CD4-positive, alpha-beta T cell treated with Interleukin-15 for 1 hour (primary cell): ENCODE results near the gene ZNF701.
A peak's percentile ranks its signal among the peaks of the same experiment; 100 is the strongest.
"Not testable (repeated sequence)": the region's sequence is repeated elsewhere in the genome, so short reads cannot be mapped to it uniquely, and the experiment has no call there.

Experiments
- DNase-seq: peaks from one replicate; pipeline ENCODE4 v3.0.0-alpha.2; 2020

The ZNF701 gene

GRCh38 chr19:52566588-52566987 is 3.5 kb upstream of the ZNF701 start:
- no peak for DNase-seq

DNA sequence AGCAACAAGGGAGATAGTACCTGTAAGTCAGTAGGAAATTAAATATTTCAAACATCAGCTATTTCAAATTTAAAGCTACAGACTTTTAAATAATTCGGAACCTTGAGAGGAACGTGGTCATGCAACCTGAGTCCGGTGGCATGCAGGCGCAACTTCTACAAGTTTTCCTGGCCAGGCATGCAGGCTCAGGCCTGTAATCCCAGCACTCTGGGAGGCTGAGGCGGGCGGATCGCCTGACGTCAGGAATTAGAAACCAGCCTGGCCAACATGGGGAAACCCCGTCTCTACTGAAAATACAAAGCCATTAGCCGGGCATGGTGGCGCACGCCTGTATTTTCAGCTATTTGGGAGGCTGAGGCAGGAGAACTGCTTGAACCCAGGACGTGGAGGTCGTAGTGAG is 2.2 kb upstream of the ZNF701 start:
- DNase-seq: no peak

- DNase-seq: not testable (repeated sequence)
Observed at GRCh38 chr19:52569638-52569999, 468 bp upstream of the ZNF701 start.

GRCh38 chr19:52584736-52585440 is 14.8 kb downstream of the ZNF701 start:
- DNase-seq: no peak

GRCh38 chr19:52585604-52586003 is 15.5 kb downstream of the ZNF701 start:
- DNase-seq: no peak

DNA sequence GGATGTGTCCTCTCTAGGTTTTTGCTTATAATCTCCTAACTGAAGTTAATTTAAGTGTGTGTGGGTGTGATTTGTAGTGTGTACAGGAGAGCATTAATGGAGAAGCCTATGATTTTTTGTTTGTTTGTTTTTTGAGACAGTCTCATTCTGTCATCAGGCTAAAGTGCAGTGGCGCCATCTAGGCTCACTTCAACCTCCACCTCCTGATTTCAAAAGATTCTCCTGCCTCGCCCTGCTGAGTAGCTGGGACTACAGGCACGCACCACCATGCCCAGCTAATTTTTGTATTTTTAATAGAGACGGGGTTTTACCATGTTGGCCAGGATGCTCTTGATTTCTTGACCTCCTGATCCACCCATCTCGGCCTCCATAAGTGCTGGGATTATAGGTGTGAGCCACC is 20.6 kb downstream of the ZNF701 start:
- DNase-seq: no peak

GRCh38 chr19:52592301-52592700 is 22.2 kb downstream of the ZNF701 start:
- DNase-seq: no peak

- not testable (repeated sequence) for DNase-seq
Observed at GRCh38 chr19:52593441-52593840, 23.4 kb downstream of the ZNF701 start.

DNA sequence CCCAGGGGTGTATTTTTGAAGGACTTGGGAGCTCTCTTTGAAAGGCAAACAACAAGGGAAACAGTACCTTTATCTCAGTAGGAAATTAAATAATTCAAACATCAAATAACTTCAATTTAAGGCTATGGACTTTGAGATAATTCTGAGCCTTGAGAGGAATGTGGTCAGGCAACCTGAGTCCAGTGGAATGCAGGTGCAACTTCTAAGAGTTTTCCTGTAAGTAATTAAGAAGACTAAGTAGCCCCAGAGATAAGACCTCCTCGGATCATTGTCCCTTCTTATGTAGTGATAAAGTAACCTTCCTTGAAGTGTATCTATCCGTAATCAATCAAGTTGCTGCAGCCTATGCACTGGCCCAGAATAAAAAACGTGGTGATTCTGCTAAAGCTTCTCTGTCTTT is 29.2 kb downstream of the ZNF701 start:
- no peak for DNase-seq

GRCh38 chr19:52600639-52601024 is 30.5 kb downstream of the ZNF701 start:
- no peak for DNase-seq

GRCh38 chr19:52601025-52601973 is 31.2 kb downstream of the ZNF701 start:
- peak; percentile 88 for DNase-seq

DNA sequence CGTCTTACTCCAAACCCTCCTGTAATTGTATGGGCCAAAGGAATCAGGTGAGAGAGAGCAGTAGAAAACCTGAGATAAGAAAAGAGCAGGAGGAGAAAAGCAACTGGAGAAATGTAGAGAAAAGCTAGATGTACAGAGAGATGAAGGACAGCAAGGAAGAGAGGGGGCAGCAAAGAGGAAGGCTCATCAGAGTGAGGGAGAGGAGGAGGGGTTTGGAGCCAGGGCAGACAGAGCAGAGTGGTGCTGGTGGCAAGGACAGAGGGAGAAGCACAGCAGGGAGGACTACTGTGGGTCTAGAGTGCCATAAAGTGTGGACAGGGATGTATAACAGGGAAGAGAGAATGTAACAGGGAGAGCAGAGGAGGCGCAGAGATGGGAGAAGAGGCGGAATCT is 31.9 kb downstream of the ZNF701 start:
- DNase-seq: not testable (repeated sequence)

DNA sequence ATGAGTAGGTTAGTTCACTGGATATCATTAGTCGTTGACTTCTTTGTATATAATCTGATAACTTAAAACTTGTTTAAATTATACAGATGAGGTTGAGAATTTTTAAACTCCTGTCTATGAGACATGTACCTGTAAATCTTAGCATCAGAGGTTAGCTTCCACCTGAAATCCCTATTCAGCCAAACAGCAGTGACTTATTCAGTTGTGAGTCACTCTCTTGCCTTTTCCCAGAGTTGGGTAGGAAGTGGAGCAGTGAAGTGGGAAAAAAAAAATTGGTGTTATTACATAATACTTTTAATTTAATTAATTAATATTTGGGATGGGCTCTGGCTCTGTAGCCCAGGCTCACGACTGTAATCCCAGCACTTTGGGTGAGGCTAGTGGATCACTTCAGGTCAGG is 32.9 kb downstream of the ZNF701 start:
- no peak for DNase-seq

DNA sequence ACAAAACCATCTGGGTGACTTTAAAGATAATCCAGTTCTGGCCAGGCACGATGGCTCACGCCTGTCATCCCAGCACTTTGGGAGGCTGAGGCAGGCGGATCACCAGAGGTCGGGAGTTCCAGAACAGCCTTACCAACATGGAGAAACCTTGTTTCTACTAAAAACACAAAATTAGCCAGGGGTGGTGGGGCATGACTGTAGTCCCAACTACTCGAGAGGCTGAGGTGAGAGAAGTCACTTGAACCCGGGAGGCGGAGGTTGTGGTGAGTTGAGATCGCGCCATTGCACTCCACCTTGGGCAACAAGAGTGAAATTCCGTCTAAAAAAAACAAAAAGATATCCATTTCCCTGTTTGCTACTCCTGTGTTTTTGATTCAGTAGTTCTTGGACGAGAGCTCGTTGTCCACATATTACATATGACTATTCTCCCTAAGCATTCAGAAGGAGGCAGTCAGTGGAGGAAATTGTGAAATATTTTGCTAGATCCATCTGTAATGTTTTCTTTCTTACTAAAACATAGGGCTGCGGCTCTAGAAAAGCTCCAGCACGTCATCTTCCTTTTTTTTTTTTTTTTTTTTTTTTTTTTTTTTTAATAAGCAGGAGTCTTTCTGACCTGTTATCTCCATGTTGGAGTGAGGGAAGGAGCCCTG is 33.6 kb downstream of the ZNF701 start:
- no peak for DNase-seq

GRCh38 chr19:52613299-52613906 is 43.3 kb downstream of the ZNF701 start:
- DNase-seq: no peak

GRCh38 chr19:52621376-52621775 is 51.3 kb downstream of the ZNF701 start:
- no peak for DNase-seq

GRCh38 chr19:52622261-52622660 is 52.2 kb downstream of the ZNF701 start:
- DNase-seq: no peak

DNA sequence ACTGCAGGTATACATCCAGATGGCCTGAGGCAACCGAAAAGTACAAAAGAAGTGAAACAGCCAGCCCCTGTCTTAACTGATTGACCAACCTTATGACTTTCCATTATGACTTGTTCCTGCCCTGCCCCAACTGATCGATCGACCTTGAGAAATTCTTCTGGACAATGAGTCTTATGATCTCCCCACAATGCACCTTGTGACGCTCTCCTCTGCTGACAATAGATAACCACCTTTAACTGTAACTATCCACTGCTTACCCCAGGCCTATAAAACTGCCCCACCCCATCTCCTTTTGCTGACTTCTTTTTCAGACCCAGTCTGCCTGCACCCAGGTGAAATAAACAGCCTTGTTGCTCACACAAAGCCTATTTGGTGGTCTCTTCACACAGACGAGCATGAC is 56.8 kb downstream of the ZNF701 start:
- no peak for DNase-seq

GRCh38 chr19:52627441-52627840 is 57.4 kb downstream of the ZNF701 start:
- not testable (repeated sequence) for DNase-seq

DNA sequence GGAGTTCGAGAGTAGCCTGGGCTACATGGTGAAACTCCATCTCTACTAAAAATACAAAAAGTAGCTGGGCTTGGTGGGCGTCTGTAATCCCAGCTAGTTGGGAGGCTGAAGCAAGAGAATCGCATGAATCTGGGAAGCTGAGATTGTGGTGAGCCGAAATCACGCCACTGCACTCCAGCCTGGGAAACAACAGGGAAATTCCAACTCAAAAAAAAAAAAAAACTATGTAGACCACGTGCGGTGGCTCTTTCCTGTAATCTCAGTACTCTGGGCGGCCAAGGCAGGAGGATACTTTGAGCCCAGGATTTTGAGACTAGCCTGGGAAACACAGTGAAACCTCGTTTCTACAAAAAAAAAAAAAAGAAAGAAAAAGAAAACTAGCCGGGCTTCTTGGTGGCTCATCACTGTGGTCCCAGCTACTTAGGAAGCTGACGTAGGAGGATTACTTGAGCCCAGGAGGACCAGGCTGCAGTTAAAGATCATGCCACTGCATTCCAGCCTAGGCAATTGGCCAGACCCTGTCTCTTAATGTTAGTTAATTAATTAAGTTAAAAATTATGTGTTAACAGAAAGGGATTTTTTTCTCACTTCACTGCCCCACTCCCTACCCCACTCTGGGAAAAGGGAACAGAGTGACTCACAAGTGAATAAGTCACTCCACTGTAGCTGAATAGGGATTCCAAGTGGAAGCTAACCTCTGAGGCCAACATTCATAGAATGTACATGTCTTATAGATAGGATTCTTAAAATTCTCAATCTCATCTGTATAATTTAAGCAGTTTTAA is 65.9 kb downstream of the ZNF701 start:
- DNase-seq: no peak
